Measurements from ENCODE around the gene CCBE1. TPM values are rescaled to one million over a fixed set of nuclear protein-coding genes. Genes with fewer than 3 reads are reported as not detected.

The CCBE1 gene
- polyA plus RNA-seq, 1 donor from 2014 or later, result 0.19 TPM

DNA sequence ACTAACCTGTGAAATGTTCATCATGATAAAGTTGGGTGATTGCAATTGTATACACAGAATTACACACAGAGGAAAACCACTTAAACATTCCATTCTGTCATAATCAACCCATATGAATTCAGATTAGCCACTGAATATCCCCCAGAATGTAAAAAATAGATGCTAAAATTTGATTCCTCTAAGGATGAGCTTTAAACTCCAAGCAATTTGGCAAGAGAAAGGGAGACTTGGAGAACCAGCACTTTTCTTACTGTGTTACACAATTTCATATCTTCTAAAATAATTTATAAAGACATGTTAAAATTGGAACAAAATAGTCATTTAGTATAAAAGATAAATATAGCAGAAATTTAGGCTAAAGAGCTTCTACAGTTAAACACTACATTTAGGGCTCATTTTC lies 191.9 kb downstream of the CCBE1 start:
- H2AFZ ChIP-seq (ENCODE audit: low read depth, low read length), result no peak overlapping the region
- no peaks in the 10 kb centered on the region for H4K20me1 ChIP-seq (ENCODE audit: insufficient read depth)
- no peak overlapping the region for H3K4me2 ChIP-seq (ENCODE audit: low read length)
- no peaks in the 10 kb centered on the region for H3K9me2 ChIP-seq (ENCODE audit: insufficient read depth, low read length)
- H3K27ac ChIP-seq (ENCODE audit: low read length), result no peak overlapping the region
- no peaks in the 10 kb centered on the region for H3K36me3 ChIP-seq (ENCODE audit: insufficient read depth, low read length)
- no peak overlapping the region for H3K4me3 ChIP-seq (ENCODE audit: low read length)
- H3K9ac ChIP-seq (ENCODE audit: low read length), result no peak overlapping the region
- no peaks in the 10 kb centered on the region for H3K27me3 ChIP-seq (ENCODE audit: insufficient read depth, low read depth, low read length)
- H3K79me2 ChIP-seq (replicated peaks; ENCODE audit: insufficient read depth, low read length), result no peaks in the 10 kb centered on the region
- H3F3A ChIP-seq (ENCODE audit: insufficient read depth, low read length, poor library complexity, severe bottlenecking), result no peaks in the 10 kb centered on the region
- H3K9me3 ChIP-seq (ENCODE audit: low read length), result no peaks in the 10 kb centered on the region
- TF ChIP-seq EP300 (conservative IDR thresholded peaks at IDR 0.05; ENCODE audit: poor library complexity, severe bottlenecking), result no peak
- TF ChIP-seq REST (IDR thresholded peaks at IDR 0.05; ENCODE audit: borderline replicate concordance), result no peak
- no peak for TF ChIP-seq POLR2AphosphoS5 (IDR thresholded peaks at IDR 0.05)
- no peak for TF ChIP-seq MXI1 (conservative IDR thresholded peaks at IDR 0.05; ENCODE audit: poor library complexity, severe bottlenecking)
- TF ChIP-seq TAF1 (IDR thresholded peaks at IDR 0.05; ENCODE audit: low read depth), result no peak
- no peak for TF ChIP-seq EZH2 (IDR thresholded peaks at IDR 0.05; ENCODE audit: borderline replicate concordance, insufficient read depth, low read length, poor library complexity, severe bottlenecking)
- TF ChIP-seq, protein P1, sequence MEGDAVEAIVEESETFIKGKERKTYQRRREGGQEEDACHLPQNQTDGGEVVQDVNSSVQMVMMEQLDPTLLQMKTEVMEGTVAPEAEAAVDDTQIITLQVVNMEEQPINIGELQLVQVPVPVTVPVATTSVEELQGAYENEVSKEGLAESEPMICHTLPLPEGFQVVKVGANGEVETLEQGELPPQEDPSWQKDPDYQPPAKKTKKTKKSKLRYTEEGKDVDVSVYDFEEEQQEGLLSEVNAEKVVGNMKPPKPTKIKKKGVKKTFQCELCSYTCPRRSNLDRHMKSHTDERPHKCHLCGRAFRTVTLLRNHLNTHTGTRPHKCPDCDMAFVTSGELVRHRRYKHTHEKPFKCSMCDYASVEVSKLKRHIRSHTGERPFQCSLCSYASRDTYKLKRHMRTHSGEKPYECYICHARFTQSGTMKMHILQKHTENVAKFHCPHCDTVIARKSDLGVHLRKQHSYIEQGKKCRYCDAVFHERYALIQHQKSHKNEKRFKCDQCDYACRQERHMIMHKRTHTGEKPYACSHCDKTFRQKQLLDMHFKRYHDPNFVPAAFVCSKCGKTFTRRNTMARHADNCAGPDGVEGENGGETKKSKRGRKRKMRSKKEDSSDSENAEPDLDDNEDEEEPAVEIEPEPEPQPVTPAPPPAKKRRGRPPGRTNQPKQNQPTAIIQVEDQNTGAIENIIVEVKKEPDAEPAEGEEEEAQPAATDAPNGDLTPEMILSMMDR (IDR thresholded peaks at IDR 0.05; ENCODE audit: poor library complexity, severe bottlenecking), result no peak
- no peak for TF ChIP-seq SMC3 (conservative IDR thresholded peaks at IDR 0.05; ENCODE audit: poor library complexity)
- no peak for TF ChIP-seq RAD21 (conservative IDR thresholded peaks at IDR 0.05)

GRCh38 chr18:59502274-59503175 lies 194.7 kb downstream of the CCBE1 start:
- TF ChIP-seq REST (IDR thresholded peaks at IDR 0.05; ENCODE audit: borderline replicate concordance), result no peak
- no peak for TF ChIP-seq TAF1 (IDR thresholded peaks at IDR 0.05; ENCODE audit: low read depth)
- TF ChIP-seq POLR2AphosphoS5 (IDR thresholded peaks at IDR 0.05), result no peak
- no peak for TF ChIP-seq RAD21 (conservative IDR thresholded peaks at IDR 0.05)
- TF ChIP-seq MXI1 (conservative IDR thresholded peaks at IDR 0.05; ENCODE audit: poor library complexity, severe bottlenecking), result no peak
- no peak for TF ChIP-seq EZH2 (IDR thresholded peaks at IDR 0.05; ENCODE audit: borderline replicate concordance, insufficient read depth, low read length, poor library complexity, severe bottlenecking)
- no peak for TF ChIP-seq SMC3 (conservative IDR thresholded peaks at IDR 0.05; ENCODE audit: poor library complexity)
- TF ChIP-seq, protein P1 (IDR thresholded peaks at IDR 0.05; ENCODE audit: poor library complexity, severe bottlenecking), result no peak
- no peak for TF ChIP-seq EP300 (conservative IDR thresholded peaks at IDR 0.05; ENCODE audit: poor library complexity, severe bottlenecking)
- H3K9me3 ChIP-seq (ENCODE audit: low read length), result peaks cover 4% of the 10 kb centered on the region
- H3K4me3 ChIP-seq (ENCODE audit: low read length), result no peak overlapping the region
- H3K79me2 ChIP-seq (replicated peaks; ENCODE audit: insufficient read depth, low read length), result no peaks in the 10 kb centered on the region
- no peaks in the 10 kb centered on the region for H3F3A ChIP-seq (ENCODE audit: insufficient read depth, low read length, poor library complexity, severe bottlenecking)
- no peaks in the 10 kb centered on the region for H3K27me3 ChIP-seq (ENCODE audit: insufficient read depth, low read depth, low read length)
- no peak overlapping the region for H3K9ac ChIP-seq (ENCODE audit: low read length)
- H3K4me2 ChIP-seq (ENCODE audit: low read length), result no peak overlapping the region
- H3K27ac ChIP-seq (ENCODE audit: low read length), result peak overlapping the region; percentile 9
- no peaks in the 10 kb centered on the region for H4K20me1 ChIP-seq (ENCODE audit: insufficient read depth)
- H2AFZ ChIP-seq (ENCODE audit: low read depth, low read length), result no peak overlapping the region
- H3K9me2 ChIP-seq (ENCODE audit: insufficient read depth, low read length), result no peaks in the 10 kb centered on the region
- H3K36me3 ChIP-seq (ENCODE audit: insufficient read depth, low read length), result no peaks in the 10 kb centered on the region
